Calu3 (cell line): Measurements from ENCODE around the gene CASP2. TPM values are rescaled to one million over a fixed set of nuclear protein-coding genes. Genes with fewer than 3 reads are reported as not detected.

ENCODE experiments used
- BruUV-seq: library from RNA; stranded (reverse); fragments of 400-500 nt; replicated peaks from 2 replicates; lab custom pipeline; 2021; lab: Mats Ljungman, UMichigan
- CTCF ChIA-PET: fragments of 300-600 bp; sonication (Branson Sonifier 250); formaldehyde crosslinking; loops from one replicate; lab custom pipeline; 2022; ENCODE audit warnings: antibody characterized with exemption; lab: Charles Lee
- DNase-seq: peaks from one replicate; pipeline ENCODE4 v3.0.0; 2022
- H3K27ac Mint-ChIP-seq: one replicate; pipeline ENCODE4 v1.8.0; 2022; ENCODE audit warnings: mixed read lengths; ENCODE audit not compliant: unreplicated experiment
- H3K27me3 Mint-ChIP-seq: one replicate; pipeline ENCODE4 v1.8.0; 2022; ENCODE audit warnings: mixed read lengths; ENCODE audit not compliant: unreplicated experiment
- H3K36me3 Mint-ChIP-seq: one replicate; pipeline ENCODE4 v1.8.0; 2022; ENCODE audit warnings: mild to moderate bottlenecking, moderate library complexity, mixed read lengths; ENCODE audit not compliant: insufficient read depth, unreplicated experiment
- H3K4me1 Mint-ChIP-seq: one replicate; pipeline ENCODE4 v1.8.0; 2022; ENCODE audit warnings: mild to moderate bottlenecking, low read depth, mixed read lengths; ENCODE audit not compliant: unreplicated experiment
- H3K4me3 Mint-ChIP-seq: one replicate; pipeline ENCODE4 v1.8.0; 2022; ENCODE audit warnings: mild to moderate bottlenecking, low read depth, moderate library complexity, mixed read lengths; ENCODE audit not compliant: unreplicated experiment
- H3K9me3 Mint-ChIP-seq: one replicate; pipeline ENCODE4 v1.8.0; 2022; ENCODE audit warnings: low read depth, mixed read lengths; ENCODE audit not compliant: unreplicated experiment
- CTCF ChIP-seq: fragments of 200-600 bp; IDR thresholded peaks from one replicate; pipeline ENCODE4 v1.8.0; 2022; ENCODE audit warnings: antibody characterized with exemption; ENCODE audit not compliant: unreplicated experiment
- intact Hi-C: fragments of 100-400 bp; cut with micrococcal nuclease; formaldehyde crosslinking; loops from one replicate; pipeline ENCODE4 v1.10.0; 2022; ENCODE audit not compliant: unreplicated experiment
- total RNA-seq: library from RNA; stranded (reverse); gene quantifications from 2 replicates; pipeline ENCODE4 v1.2.3, GENCODE V29; 2022

CASP2 gene
- total RNA-seq, 1 experiment from 2014 or later: 51.3 TPM

DNA sequence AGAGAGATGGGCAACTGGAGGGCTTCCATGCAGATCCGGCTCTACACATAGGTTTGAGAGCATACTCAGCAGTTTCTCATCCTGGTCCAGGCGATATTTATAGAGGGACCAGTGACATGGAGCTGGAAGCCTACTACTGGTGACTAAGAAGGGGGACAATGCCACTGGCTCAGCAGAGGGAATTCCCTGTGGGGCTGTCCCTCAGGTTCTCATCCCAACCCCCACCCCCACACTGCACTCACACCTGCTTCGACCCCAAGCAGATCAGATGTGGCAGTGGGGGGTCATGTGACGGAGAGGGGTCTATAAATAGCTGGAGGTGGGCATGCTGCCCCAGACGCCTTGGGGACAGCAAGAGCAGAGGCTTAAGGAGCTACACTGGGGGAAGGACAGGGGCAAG is 27.6 kb downstream of the CASP2 start, which contains the start of gene CLCN1:
Gene CLCN1, plus strand, starts transcription at position 336 of the 400 bp plus-strand sequence. CDS start 102 bp downstream, outside the sequence.
- intact Hi-C loops: no loop called here
- Mint-ChIP-seq H3K4me3 (no peak within 1 kb of the TSS), H3K27me3 (no peaks in the 10 kb centered on the region), H3K4me1 (peaks cover 15% of the 10 kb centered on the region), H3K27ac (no peak within 1 kb of the TSS), H3K36me3 (no peaks in the 10 kb centered on the region), H3K9me3 (no peaks in the 10 kb centered on the region)
- no TSS peak for BruUV-seq
- no peak for DNase-seq
- CTCF ChIA-PET: no interaction called here
- TF ChIP-seq CTCF: no peak

DNA sequence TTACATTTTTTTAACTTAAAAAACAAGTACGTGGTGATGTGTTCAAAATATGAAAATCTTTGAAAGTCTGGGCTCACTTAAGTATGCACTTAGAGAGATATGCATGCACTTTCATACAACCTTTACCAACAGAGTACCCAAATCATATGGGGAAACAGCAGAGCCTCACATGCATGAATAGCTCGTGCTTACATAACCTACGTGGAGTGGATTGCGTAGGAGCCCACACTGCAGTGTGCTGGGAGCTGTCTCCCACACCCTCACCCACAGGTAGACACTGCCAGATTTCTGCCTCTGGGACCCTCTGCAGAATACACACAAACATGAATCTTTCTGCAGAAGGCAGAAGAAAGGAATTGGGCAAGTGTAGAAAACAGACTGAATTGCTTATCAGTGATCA is 28.3 kb downstream of the CASP2 start:
- Mint-ChIP-seq H3K9me3 (no peaks in the 10 kb centered on the region), H3K4me3 (no peak overlapping the region), H3K27me3 (no peaks in the 10 kb centered on the region), H3K36me3 (no peaks in the 10 kb centered on the region), H3K4me1 (peaks cover 20% of the 10 kb centered on the region), H3K27ac (no peak overlapping the region)
- TF ChIP-seq CTCF: no peak
- no TSS peak for BruUV-seq
- intact Hi-C loops: no loop called here
- CTCF ChIA-PET: no interaction called here
- DNase-seq: no peak

GRCh38 chr7:143318661-143319060 is 30.5 kb downstream of the CASP2 start:
- Mint-ChIP-seq H3K36me3 (no peaks in the 10 kb centered on the region), H3K9me3 (no peaks in the 10 kb centered on the region), H3K4me1 (peaks cover 28% of the 10 kb centered on the region), H3K27me3 (no peaks in the 10 kb centered on the region), H3K4me3 (no peak overlapping the region), H3K27ac (no peak overlapping the region)
- intact Hi-C loops: no loop called here
- DNase-seq: no peak
- no peak for TF ChIP-seq CTCF
- BruUV-seq: no TSS peak
- CTCF ChIA-PET: no interaction called here

- no peak for TF ChIP-seq CTCF
- Mint-ChIP-seq H3K27me3 (no peaks in the 10 kb centered on the region), H3K9me3 (no peaks in the 10 kb centered on the region), H3K4me1 (peaks cover 48% of the 10 kb centered on the region), H3K4me3 (no peak overlapping the region), H3K27ac (no peak overlapping the region), H3K36me3 (no peaks in the 10 kb centered on the region)
- intact Hi-C loops: loop anchor here (2.0 to 5.0 kb wide), 3 partner anchors 52 to 96 kb away; partner anchors contain the start of gene EPHA1
- CTCF ChIA-PET: no interaction called here
- BruUV-seq: no TSS peak
- DNase-seq: no peak
Observed at GRCh38 chr7:143320620-143321019, 32.5 kb downstream of the CASP2 start.
